Measurements from ENCODE around the gene PTTG1IP2.

GRCh38 chr7:90495241-90495640 lies 25.8 kb downstream of the PTTG1IP2 start:
- TF ChIP-seq CTCF (IDR thresholded peaks at IDR 0.05) = no peak
- TF ChIP-seq ZFX (IDR thresholded peaks at IDR 0.05; ENCODE audit: borderline replicate concordance) = no peak
